H9 (cell line): ENCODE data around the gene ASIC1. TPM values are rescaled to one million over a fixed set of nuclear protein-coding genes. Genes with fewer than 3 reads are reported as not detected.

Source experiments
- DNase-seq: peaks from one replicate; pipeline ENCODE4 v3.0.0-alpha.2; 2017
- H2AFZ ChIP-seq: one replicate; pipeline ENCODE4 v1.6.1; 2013; ENCODE audit warnings: mild to moderate bottlenecking, low read length, control low read depth, moderate library complexity
- H2AK5ac ChIP-seq: 2 replicates; pipeline ENCODE4 v1.6.1; 2013; ENCODE audit warnings: low read length, control low read depth, mixed read lengths; ENCODE audit not compliant: insufficient read length
- H2BK120ac ChIP-seq: one replicate; pipeline ENCODE4 v1.6.1; 2013; ENCODE audit warnings: low read depth, mild to moderate bottlenecking, low read length, control low read depth, inconsistent platforms; ENCODE audit not compliant: poor library complexity, severe bottlenecking
- H2BK12ac ChIP-seq: 2 replicates; pipeline ENCODE4 v1.6.1; 2013; ENCODE audit warnings: low read length, control low read depth, mixed read lengths, low read depth; ENCODE audit not compliant: insufficient read length
- H2BK15ac ChIP-seq: 2 replicates; pipeline ENCODE4 v1.6.1; 2013; ENCODE audit warnings: low read depth, low read length, control low read depth
- H2BK20ac ChIP-seq: one replicate; pipeline ENCODE4 v1.6.1; 2013; ENCODE audit warnings: low read depth, mild to moderate bottlenecking, low read length, control low read depth, inconsistent platforms; ENCODE audit not compliant: poor library complexity, severe bottlenecking
- H2BK5ac ChIP-seq: 2 replicates; pipeline ENCODE4 v1.6.1; 2013; ENCODE audit warnings: low read length, control low read depth, mixed read lengths; ENCODE audit not compliant: insufficient read length
- H3K14ac ChIP-seq: 2 replicates; pipeline ENCODE4 v1.6.1; 2013; ENCODE audit warnings: low read length, control low read depth; ENCODE audit not compliant: insufficient read depth
- H3K18ac ChIP-seq: 2 replicates; pipeline ENCODE4 v1.6.1; 2013; ENCODE audit warnings: low read depth, mild to moderate bottlenecking, mixed read lengths, low read length, control low read depth; ENCODE audit not compliant: insufficient read length
- H3K23ac ChIP-seq: 2 replicates; pipeline ENCODE4 v1.6.1; 2013; ENCODE audit warnings: low read length, control low read depth, mixed read lengths, low read depth; ENCODE audit not compliant: insufficient read length
- H3K23me2 ChIP-seq: 2 replicates; pipeline ENCODE4 v1.6.1; 2013; ENCODE audit warnings: low read depth, mild to moderate bottlenecking, mixed read lengths, low read length, control low read depth; ENCODE audit not compliant: insufficient read length, poor library complexity, severe bottlenecking
- H3K27ac ChIP-seq: 2 replicates; pipeline ENCODE4 v1.5.1; 2013; ENCODE audit warnings: low read length, control low read depth, mixed read lengths, low read depth; ENCODE audit not compliant: insufficient read length
- H3K27me3 ChIP-seq: 2 replicates; pipeline ENCODE4 v1.6.1; 2013; ENCODE audit warnings: low read length, control low read depth, inconsistent platforms; ENCODE audit not compliant: insufficient read depth
- H3K4ac ChIP-seq: 2 replicates; pipeline ENCODE4 v1.6.1; 2013; ENCODE audit warnings: low read depth, mild to moderate bottlenecking, control low read depth, inconsistent platforms, low read length, moderate library complexity
- H3K4me1 ChIP-seq: 2 replicates; pipeline ENCODE4 v1.6.1; 2013; ENCODE audit warnings: low read length, control low read depth, inconsistent platforms; ENCODE audit not compliant: insufficient read depth
- H3K4me2 ChIP-seq: 2 replicates; pipeline ENCODE4 v1.6.1; 2013; ENCODE audit warnings: low read length, control low read depth, mixed read lengths; ENCODE audit not compliant: insufficient read length, insufficient read depth
- H3K56ac ChIP-seq: 2 replicates; pipeline ENCODE4 v1.6.1; 2013; ENCODE audit warnings: low read depth, mild to moderate bottlenecking, mixed read lengths, low read length, control low read depth; ENCODE audit not compliant: insufficient read length
- H3K79me1 ChIP-seq: 2 replicates; pipeline ENCODE4 v1.6.1; 2013; ENCODE audit warnings: low read depth, mild to moderate bottlenecking, moderate library complexity, low read length, control low read depth, inconsistent platforms; ENCODE audit not compliant: insufficient read depth, poor library complexity, severe bottlenecking
- H3K79me2 ChIP-seq: 2 replicates; pipeline ENCODE4 v1.6.1; 2013; ENCODE audit warnings: low read length, control low read depth, inconsistent platforms; ENCODE audit not compliant: insufficient read depth
- H3K9ac ChIP-seq: 2 replicates; pipeline ENCODE4 v1.6.1; 2013; ENCODE audit warnings: low read length, control low read depth, mixed read lengths; ENCODE audit not compliant: insufficient read length; ENCODE audit errors: extremely low read depth
- H3K9me3 ChIP-seq: one replicate; pipeline ENCODE4 v1.6.1; 2013; ENCODE audit warnings: low read depth, low read length, inconsistent platforms; ENCODE audit not compliant: control insufficient read depth
- H3T11ph ChIP-seq: one replicate; pipeline ENCODE4 v1.6.1; 2013; ENCODE audit warnings: mild to moderate bottlenecking, low read length, control low read depth, inconsistent platforms
- H4K20me1 ChIP-seq: one replicate; pipeline ENCODE4 v1.6.1; 2013; ENCODE audit not compliant: control insufficient read depth, insufficient read length, insufficient read depth
- H4K5ac ChIP-seq: 2 replicates; pipeline ENCODE4 v1.6.1; 2013; ENCODE audit warnings: low read depth, mild to moderate bottlenecking, mixed read lengths, low read length, control low read depth; ENCODE audit not compliant: insufficient read length
- H4K8ac ChIP-seq: replicated peaks from 2 replicates; pipeline ENCODE4 v1.6.1; 2013; ENCODE audit warnings: low read length, control low read depth, mixed read lengths, low read depth; ENCODE audit not compliant: insufficient read length
- H4K91ac ChIP-seq: 2 replicates; pipeline ENCODE4 v1.6.1; 2013; ENCODE audit warnings: low read depth, mild to moderate bottlenecking, moderate library complexity, mixed read lengths, low read length, control low read depth; ENCODE audit not compliant: insufficient read length
- H3K27ac Mint-ChIP-seq, 3 experiments: 2 replicates in 2 of 3; 3 replicates in 1 of 3; pipeline ENCODE4 v1.8.0; 2020 to 2021; ENCODE audit warnings: mixed read lengths in 3 of 3, mild to moderate bottlenecking in 1 of 3, moderate library complexity in 1 of 3
- H3K27me3 Mint-ChIP-seq: 2 replicates; pipeline ENCODE4 v1.8.0; 2021; ENCODE audit warnings: low read depth, mild to moderate bottlenecking, moderate library complexity, mixed read lengths
- H3K36me3 Mint-ChIP-seq, 3 experiments: 2 replicates in 2 of 3; 3 replicates in 1 of 3; pipeline ENCODE4 v1.8.0; 2020 to 2021; ENCODE audit warnings: low read depth in 3 of 3, mixed read lengths in 3 of 3; ENCODE audit not compliant: insufficient read depth in 1 of 3
- H3K4me1 Mint-ChIP-seq, 2 experiments: 2 replicates each; pipeline ENCODE4 v1.8.0; 2020; ENCODE audit warnings: mixed read lengths in 2 of 2
- H3K4me3 Mint-ChIP-seq, 2 experiments: 2 replicates in 1 of 2; 3 replicates in 1 of 2; pipeline ENCODE4 v1.8.0; 2020 to 2021; ENCODE audit warnings: mild to moderate bottlenecking in 2 of 2, mixed read lengths in 2 of 2, moderate library complexity in 1 of 2
- H3K9me3 Mint-ChIP-seq, 2 experiments: 2 replicates in 1 of 2; 3 replicates in 1 of 2; pipeline ENCODE4 v1.8.0; 2020; ENCODE audit warnings: mild to moderate bottlenecking in 2 of 2, mixed read lengths in 2 of 2, moderate library complexity in 1 of 2
- CTCF ChIP-seq: fragments of 200-600 bp; sonication (generic); conservative IDR thresholded peaks from 3 replicates; pipeline ENCODE4 v1.8.0; 2021; ENCODE audit warnings: antibody characterized with exemption, mild to moderate bottlenecking
- WGBS: extraction: QIAGEN DNeasy Blood & Tissue Kit; methylation state at CpG from one replicate; pipeline ENCODE4 v1.1.7; 2013; ENCODE audit warnings: missing lambda C conversion rate, low lambda C conversion rate, mixed read lengths; ENCODE audit not compliant: insufficient read length; ENCODE audit errors: extremely low coverage; 5-methylcytosine and 5-hydroxymethylcytosine counted together
- total RNA-seq: library from RNA; stranded (reverse); gene quantifications from 2 replicates; pipeline ENCODE4 v1.2.1, GENCODE V29; 2021

The ASIC1 gene
- total RNA-seq, 1 experiment from 2014 or later = 3.9 TPM

- Mint-ChIP-seq H3K36me3 (no peaks in the 10 kb centered on the region), H3K27ac (peak overlapping the region in 1 of 3 experiments; percentile 74; a peak in 1 of 7 replicates), H3K27me3 (peaks cover 11% of the 10 kb centered on the region), H3K9me3 (no peaks in the 10 kb centered on the region), H3K4me3 (peak overlapping the region; percentile 63 to 81), H3K4me1 (peaks cover 4 to 9% of the 10 kb centered on the region in 2 experiments)
- Histone ChIP-seq H3K4me1 (no peaks in the 10 kb centered on the region), H3K23ac (no peak overlapping the region), H3K79me1 (no peaks in the 10 kb centered on the region), H3T11ph (no peak overlapping the region), H3K79me2 (no peaks in the 10 kb centered on the region), H4K5ac (no peak overlapping the region), H2AFZ (no peak overlapping the region), H2AK5ac (no peak overlapping the region), H2BK12ac (no peak overlapping the region), H3K23me2 (peaks cover 8% of the 10 kb centered on the region), H4K20me1 (no peaks in the 10 kb centered on the region), H3K4me2 (peak overlapping the region; percentile 54), H2BK5ac (no peak overlapping the region), H3K4ac (no peak overlapping the region), H3K56ac (no peak overlapping the region), H2BK20ac (no peak overlapping the region), H3K9me3 (no peaks in the 10 kb centered on the region), H4K8ac (no peak overlapping the region), H4K91ac (no peak overlapping the region), H3K27ac (no peak overlapping the region), H3K27me3 (no peaks in the 10 kb centered on the region), H2BK120ac (no peak overlapping the region), H3K14ac (no peak overlapping the region), H3K18ac (no peak overlapping the region), H3K9ac (no peak overlapping the region), H2BK15ac (no peak overlapping the region)
- WGBS = no CpG with 5 or more reads among the region's 37 CpGs
- peak; percentile 70 for DNase-seq
- no peak for TF ChIP-seq CTCF
Observed at GRCh38 chr12:50032854-50033581, 24.4 kb upstream of the ASIC1 start.
